Stimulated activated CD4-positive, alpha-beta T cell treated with anti-CD3 and anti-CD28 coated beads, TNF-alpha, amount 100 ng/mL, for 4 hours (primary cell): Measurements from ENCODE around the gene GEMIN5.

Source experiments
- DNase-seq, 3 experiments: peaks; one replicate each; pipeline ENCODE4 v3.0.0-alpha.2; 2020; ENCODE audit warnings: low read depth in 3 of 3

Gene GEMIN5

DNA sequence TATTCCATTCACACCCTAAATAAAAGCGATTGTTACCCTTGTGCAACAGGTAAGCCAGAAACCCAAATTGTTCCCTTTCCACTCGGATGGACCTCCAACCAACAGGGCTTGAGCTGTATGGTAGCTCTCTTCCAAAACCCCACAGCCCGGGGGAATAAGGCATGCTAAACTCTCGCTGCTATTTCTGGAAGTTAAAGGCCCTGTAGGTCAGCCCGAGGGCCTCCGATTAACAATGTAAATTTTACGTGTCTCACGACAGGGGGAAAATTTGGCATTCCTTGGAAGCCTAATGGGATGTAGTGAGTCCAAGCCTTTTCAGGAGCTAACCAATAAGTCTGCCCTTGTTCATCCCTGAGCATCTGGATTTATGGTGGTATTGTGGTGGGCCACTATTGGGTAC lies 53.6 kb downstream of the GEMIN5 start:
- DNase-seq: no peak

DNA sequence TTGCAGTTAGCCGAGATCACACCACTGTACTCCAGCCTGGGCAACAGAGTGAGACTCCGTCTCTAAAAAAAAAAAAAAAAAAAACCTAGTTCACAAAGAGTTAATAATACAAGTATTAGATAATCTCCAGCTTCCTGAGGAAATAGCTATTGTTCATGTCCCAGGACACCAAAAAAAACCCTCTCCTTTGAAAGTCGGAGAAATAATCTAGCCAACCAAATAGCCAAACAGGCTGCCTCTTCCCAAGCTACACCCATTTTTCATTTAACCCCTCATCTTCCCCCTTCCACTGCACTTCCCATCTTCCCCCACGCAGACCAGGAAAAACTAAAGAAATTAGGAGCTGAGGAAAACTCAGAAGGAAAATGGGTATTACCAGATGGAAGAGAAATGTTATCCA lies 56.0 kb downstream of the GEMIN5 start:
- DNase-seq: no peak

DNA sequence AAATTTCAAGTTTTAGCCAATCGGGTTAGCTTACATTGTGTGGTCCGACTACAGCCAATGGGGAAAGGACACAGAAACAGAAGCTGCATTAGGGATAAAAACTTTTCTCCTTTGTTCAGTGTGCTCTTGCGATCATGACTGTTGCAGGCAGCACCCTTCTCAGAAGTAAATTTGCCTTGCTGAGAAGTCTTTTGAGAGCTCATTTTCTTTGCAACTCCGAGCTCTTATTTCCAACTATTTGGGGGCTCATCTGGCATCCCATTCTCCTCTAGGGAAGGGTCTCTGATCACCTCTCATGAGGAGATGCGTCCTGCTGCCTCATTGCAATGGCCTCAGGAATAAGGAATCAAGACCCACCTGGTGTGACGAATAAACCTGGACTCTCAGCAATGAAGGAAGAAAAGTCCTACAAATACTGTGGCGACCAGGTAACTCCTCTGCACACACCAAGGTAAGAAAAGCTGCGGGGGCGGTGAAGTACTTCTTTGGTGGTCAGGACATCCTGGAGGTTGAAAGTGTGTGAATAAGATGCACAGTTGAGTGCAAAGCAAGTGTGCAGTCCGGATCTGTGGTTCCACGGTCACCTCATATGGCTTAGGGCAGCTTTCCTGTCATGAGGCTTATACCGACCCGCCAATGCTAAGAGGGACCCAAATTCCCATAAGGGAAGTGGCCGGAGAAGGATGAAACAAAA lies 59.2 kb downstream of the GEMIN5 start:
- DNase-seq: no peak

DNA sequence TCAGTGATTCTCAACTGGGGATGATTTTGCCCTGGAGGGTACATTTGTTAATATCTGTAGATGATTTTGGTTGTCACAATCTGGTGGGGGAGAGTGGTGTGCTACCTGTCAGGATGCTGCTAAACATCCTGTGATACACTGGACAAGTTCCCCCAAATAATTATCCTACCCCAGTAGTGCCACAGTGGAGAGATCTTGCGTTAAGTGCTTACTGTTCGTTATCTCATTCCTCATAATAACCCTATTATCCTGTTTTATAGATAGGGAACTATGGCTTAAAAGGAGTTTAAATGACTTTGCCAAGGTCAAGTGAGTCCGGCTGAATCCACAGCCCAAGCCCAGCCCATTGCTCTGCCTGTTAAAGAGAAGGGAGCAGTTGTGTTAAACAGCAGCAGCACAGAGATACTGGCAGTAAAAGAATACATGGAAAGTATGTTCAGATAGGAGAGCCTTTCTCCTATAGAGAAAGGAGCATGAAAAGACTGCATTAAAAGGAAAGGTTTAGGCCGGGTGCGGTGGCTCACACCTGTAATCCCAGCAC lies 64.2 kb downstream of the GEMIN5 start:
- no peak for DNase-seq

DNA sequence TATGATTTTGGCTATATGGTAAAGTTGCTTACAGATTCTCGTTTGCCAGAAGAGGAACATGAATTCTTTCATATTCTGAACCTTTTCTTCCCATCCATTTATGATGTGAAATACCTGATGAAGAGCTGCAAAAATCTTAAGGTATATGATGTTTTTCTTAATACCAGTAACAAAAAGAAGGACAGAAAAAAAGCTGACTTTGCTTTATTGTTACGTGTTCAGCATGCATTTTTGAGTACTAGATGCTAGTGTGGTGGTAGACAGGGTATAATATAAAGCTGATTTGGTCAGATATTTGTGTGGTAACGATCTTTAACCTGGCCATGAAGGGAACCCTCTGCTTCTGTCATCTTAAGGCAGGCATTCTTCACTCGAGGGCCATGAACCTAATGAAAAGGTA lies 66.3 kb downstream of the GEMIN5 start:
- DNase-seq: no peak

DNA sequence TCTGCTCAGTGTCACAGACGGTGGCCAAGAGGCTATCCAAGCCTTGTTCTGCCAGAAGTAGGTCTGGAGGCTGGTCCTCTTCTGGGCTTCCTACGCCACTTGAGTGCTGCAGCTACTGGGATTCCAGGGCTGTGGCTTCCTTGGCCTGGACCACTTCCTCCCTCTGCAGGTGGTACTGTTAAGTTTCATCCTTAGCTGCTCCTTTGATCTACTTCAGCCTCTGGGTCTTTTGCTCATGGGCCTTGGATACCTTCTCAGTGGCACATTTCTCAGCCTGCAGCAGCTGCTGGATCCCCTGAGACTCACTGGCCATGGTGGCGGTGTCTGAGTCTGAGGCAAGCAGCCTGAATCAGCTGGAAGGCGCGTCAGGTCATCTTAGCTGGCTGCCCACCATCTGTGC lies 69.3 kb downstream of the GEMIN5 start:
- no peak for DNase-seq

DNA sequence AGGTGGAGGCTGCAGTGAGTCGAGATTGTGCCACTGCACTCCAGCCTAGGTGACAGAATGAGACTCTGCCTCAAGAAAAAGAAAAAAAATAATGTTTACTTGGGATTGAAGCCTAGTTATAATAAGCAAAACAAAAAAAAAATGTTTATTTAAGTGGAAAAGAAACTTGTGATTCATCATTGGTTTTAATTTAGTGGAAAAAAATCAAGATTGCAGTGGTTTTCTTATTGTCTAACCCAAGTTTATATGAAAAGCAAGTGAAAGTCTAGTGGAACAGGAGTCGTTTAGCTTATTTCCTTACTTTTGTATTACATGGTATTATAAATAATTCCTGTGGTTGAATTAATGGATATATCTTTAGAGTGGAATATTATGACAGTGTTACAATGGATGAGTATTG lies 71.2 kb downstream of the GEMIN5 start:
- no peak for DNase-seq

DNA sequence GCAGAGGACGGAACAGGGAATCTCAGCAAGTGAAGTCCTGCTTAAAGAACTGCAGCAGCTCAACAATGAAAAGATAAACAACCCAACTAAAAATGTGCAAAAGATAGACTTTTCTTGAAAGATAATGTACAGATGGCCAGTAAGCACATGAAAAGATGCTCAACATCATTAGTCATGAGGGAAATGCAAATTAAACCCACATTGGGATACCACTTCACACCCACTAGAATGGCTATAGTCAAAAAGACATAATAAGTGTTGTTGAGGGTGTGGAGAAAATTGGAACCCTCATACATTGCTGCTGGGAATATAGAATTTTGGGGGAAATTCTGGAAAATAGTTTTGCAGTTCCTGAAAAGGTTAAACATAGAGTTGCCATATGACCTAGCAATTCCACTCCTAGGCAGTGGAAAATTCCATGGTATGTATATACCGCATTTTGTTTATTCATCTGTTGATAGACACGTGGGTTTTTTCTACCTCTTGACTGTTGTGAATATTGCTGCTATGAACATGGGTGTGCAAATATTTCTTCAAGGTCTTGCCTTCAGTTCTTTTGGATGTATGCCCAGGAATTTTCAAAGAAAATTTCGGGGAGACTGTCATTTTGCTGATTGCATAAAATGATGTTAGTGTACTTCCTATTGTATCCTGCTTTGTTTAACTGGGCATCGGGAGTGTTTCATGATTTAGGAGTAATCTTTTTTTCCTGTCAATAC lies 72.4 kb downstream of the GEMIN5 start:
- no peak for DNase-seq

DNA sequence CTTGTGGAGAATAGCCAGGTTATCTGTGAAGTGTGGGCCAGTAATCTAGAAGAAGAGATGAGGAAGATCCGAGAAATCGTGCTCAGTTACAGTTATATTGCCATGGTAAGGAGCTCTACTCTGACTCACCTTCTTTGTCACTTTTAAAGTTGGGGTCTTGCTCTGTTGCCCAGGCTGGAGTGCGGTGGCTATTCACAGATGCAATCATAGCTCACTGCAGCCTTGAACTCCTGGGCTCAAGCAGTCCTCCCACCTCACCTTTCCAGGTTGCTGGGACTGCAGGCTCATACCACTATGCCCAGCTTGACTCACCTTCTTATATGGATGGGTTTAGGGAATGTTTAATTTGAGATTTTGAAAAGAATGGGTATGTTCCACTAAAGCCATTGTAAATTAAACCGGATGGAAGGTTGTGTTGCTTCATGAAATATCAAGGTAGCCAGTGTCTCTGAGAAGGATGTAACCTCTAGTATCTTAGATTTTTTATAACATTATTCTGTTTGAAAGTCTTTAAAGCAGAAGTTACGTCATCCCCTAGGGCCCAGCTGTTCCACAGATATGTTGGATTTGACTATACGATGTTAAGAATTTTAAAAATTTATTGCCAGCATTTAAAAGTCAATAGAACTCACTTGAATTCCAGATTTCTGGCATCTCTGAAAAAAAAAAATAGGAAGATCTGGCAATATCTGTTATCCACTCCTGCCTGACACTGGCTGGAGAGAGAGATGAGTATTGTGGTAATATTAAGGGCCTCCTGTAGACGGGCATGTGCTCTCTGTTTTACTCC lies 74.5 kb downstream of the GEMIN5 start:
- DNase-seq: no peak

DNA sequence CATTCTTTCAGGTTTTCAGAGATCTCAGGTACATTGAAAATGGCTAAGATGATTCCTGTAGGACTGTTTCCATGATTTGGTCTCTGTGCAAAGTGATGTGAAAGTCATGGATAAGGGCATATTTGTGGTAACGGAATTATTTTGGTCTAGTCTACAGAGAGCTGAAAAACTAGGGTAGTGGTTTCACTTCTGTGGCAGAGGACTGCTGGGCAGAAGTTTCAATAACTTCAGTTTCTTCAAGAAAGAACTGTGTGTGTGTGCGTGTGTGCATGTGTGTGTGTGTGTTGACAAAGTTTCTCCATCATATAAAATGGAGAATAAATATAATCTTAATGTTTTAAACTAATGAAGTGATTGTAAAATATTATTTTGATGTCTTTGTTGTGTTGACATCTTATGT lies 75.2 kb downstream of the GEMIN5 start:
- DNase-seq: no peak

DNA sequence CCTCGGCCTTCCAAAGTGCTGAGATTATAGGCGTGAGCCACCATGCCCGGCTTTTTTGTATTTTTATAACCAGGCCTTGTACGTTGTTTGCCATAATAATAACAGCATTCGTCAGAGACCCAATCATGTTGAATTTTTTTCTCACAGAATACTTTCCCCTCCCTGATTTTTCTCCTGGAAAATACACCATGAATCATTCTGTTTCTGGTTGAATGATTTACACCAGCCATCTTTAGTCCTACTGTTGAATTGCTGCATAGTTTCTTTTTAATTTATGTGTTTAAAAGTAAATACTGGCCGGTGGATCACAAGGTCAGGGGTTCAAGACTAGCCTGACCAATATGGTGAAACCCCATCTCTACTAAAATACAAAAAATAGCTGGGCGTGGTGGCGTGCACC lies 76.1 kb downstream of the GEMIN5 start:
- DNase-seq: no peak

DNA sequence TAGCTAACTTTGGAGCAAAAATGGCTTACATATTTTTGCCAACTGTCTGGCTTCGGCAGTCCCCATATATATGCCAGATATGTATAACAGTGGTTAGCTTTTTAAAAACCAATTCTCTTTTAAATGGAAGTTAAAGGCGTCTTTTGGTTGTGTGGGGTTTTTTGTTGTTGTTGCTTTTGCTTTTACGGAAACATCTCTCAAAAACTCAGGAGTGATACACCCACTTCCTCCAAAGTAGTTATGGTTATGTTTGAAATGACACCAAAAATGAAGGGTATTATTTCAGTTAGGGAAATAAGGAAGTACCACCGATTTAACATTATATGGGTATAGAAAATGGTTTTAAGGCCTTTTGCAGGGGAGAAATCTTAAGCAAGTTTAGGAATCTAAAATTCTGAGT lies 77.2 kb downstream of the GEMIN5 start:
- no peak for DNase-seq

DNA sequence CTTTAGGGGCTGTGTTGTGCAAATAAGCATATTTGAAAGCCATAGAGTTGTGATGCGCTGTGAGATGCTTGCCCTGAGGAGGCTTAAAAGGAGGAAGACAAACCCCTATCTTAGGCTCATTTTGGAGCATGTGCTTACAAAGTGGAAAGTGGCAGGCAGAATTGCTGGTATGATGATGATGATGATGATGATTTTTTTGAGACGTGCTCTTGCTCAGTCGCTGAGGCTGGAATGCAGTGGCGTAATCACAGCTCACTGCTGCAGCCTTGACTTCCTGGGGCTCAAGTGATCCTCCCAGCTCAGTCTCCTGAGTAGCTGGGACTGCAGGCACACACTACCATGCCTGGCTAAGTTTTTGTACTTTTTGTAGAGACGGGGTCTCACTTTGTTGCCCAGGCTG lies 77.9 kb downstream of the GEMIN5 start:
- no peak for DNase-seq

DNA sequence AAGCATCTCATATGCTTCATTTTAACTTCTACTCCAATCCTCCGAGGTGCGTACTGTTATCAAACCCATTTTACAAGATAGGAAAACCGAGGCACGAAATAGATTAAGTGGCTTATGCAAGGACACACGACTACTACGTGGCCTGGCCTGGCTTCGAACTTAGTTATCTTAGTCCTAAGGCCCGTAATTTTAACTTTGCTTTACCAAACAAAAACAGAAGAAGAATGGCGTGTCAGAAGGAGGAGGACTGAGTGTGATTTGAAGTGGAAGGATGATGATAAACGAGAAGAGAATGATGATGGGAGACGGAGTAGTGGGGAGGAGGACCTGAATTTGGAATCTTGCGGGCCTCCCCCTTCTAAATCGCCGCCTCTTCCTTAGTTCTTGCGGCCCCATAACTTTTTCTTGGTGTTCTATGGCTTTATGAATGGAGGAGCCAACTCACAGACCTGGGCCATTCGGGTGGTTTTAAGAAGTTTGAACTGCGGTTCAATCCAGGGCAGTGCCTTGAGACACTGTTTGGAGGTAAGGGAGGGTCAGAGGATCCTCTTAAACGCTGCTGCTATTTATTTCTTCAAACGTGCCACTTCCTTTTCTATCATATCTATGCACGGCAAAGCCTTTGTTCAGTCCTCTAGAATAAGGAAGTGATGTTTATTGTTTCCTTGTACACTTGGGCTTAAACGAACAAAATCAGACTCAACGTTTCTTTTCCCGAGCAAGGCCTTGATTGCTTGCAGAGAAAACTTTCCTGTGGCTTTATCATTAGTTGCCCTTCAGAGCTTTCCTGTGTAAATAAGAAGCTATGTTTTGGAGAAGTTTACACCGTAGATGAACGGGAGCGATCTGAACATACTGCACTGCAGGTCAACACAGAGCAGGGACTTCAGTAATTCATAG lies 78.8 kb downstream of the GEMIN5 start:
- DNase-seq: no peak

DNA sequence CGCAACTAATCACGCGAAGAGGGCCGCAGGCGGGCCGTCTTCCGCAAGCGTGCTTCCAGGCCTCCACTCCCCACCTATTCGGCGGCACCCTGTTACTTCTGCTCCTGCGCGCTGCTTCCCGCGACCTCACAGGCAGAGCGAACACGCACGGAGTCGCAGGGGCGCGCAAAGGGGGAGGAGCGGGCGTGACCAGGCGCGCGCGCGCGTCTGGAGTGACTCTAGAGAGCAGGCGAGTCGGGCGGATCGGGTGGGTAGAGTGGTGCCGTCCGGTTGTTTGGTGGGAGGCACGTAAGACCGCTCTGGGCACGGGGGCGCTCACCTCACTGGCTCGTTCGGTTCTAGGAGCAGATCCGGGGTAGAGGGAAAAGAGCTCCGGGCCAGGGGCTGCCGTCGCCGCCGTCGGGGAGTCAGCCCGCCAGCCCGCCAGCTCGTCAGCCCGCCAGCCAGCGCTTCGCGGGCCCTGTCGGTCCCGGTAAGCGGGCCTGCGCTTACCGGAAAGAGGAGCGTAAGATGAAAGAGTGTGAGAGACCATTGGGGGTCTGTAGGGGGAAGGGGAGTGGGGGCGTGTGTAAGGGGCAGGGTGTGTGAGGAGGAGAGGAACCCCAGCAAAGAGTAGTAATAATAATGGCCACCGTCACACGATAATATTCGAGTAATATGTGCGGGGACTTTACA lies 79.6 kb downstream of the GEMIN5 start, which contains the start of gene CNOT8:
Gene CNOT8 (plus strand): TSS at position 331 of the 675 bp plus-strand sequence. CDS start 4,652 bp downstream, outside the sequence.
- peak; percentile 95 to 97 (median 96) for DNase-seq

DNA sequence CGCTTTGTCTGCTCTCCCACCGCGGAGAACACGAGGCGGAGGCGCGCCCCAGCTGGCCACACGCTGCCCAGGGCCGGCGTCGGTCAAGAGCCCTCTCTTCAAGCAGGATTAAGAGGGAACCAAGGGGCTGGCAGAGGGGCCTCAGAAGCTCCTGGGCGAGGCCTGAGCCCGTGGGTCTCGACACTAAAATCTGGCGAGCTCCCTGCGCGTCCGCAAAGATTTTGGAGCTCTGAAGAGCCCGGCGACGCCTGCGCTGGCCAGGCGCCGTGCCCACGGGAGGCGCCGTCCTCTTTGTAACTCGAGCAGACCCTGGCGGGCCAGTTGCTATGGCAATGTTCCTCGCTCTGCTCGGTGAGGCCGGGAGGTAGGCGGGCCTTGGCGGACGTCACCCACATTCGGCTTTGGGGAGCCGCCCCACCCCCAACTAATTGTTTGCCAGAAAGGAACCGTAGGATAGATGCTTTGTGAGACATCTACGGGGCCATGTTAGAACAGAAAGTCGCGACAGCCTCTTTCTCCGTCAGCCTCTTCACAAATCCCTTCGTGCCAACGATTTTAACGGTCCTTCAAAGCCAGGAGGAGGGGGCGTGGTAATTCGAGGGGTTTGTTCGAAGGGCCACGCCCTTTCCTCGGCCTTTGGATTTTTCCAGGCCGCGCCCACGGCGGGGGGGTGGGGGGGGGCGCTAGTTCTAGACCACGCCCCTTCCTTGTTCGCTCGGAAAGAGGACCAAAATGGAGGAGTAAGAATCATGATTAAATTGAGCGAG lies 80.3 kb downstream of the GEMIN5 start:
- DNase-seq: peak; percentile 64 to 73 (median 69)

DNA sequence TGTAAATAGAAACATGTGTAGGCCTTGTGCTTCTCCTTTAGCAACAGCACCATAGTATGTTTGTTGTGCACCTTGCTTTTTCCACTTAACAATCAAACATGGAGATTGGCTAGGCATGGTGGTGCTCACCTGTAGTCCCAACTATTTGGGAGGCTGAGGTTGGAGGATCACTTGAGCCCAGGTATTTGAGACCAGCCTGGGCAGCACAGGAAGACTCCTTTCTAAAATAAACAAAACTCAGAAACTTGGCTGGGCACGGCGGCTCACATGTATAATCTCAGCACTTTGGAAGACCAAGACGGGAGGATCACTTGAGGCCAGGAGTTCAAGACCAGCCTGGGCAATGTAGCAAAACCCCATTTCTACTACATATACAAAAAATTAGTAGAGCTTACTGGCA lies 86.7 kb downstream of the GEMIN5 start:
- no peak for DNase-seq

DNA sequence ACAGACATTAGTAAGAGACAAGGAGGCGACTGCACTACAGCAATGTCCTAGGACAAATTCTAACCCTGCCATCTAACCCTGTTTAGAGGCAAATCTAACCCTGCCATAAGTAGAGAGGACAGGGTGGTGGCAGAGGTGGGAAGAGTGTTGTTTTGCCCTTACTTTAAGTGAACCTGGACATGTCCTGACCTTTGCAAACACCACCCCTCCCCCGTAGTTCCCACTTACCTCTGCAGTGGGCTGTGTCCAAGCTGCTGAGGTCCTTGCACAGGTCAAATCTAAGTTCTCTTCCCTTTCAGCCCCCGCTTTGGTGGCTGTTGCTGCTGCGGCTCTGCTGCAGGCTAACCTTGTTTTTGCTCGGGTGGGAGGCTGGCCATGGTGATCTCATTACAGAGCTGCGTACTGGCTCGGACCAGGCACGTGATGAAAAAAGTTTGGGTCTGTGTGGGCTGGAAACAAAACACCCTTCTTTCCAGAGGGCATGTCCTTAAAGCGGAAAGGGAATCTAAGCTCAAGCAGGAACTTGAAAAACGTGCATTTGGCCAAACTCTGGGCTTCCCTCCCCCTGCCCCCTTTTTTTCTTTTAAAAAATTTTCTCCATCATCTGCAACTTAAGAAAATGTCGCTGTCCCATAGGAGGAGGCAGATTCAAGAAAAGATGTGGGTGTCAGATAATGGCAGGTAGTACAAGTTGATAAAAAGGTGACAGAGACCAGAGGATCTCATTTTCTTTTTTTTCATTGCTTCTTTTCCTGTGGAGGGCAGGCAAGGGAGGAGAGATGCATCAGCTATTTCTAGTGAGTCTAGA lies 87.6 kb downstream of the GEMIN5 start, which contains the start of gene FAXDC2:
Gene FAXDC2 (minus strand): TSS at position 349 of the 808 bp plus-strand sequence. CDS start 12,425 bp downstream, outside the sequence.
- no peak for DNase-seq

DNA sequence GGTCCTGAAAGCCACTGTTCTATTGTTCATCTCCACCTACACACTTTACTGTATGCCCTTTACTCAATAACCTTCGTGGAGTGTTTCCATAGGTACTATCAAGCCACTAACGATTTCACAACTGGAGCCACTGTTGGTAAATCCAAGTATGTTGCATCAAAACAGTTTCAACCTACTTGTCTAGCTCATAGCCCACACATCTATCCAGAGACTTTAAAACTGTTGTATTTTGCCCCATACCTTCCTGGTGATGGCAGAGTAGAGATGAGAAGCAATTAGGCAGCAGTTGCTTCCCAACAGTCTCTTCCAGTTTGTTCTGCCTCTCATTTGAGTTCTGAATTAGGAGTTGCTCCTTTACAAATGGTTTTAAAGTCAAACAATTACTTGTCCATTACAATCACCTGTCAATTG lies 88.2 kb downstream of the GEMIN5 start:
- DNase-seq: no peak
